DOHH2 (cell line): ENCODE data around the gene CDH12.
"Not testable (repeated sequence)": the region's sequence is repeated elsewhere in the genome, so short reads cannot be mapped to it uniquely, and the experiment has no call there.

Source experiments
- EZH2phosphoT487 ChIP-seq: fragments of 200-600 bp; sonication (generic); IDR thresholded peaks from 2 replicates; pipeline ENCODE4 v1.6.1; 2017; ENCODE audit warnings: borderline replicate concordance, mild to moderate bottlenecking, antibody characterized with exemption, low read length, moderate library complexity, mixed read lengths
- TF ChIP-seq, protein P1 (sequence below): fragments of 200-600 bp; sonication (generic); IDR thresholded peaks from one replicate; pipeline ENCODE4 v1.5.1; 2014; ENCODE audit warnings: antibody characterized with exemption, mild to moderate bottlenecking, low read depth, low read length; ENCODE audit not compliant: poor library complexity, severe bottlenecking

DNA sequence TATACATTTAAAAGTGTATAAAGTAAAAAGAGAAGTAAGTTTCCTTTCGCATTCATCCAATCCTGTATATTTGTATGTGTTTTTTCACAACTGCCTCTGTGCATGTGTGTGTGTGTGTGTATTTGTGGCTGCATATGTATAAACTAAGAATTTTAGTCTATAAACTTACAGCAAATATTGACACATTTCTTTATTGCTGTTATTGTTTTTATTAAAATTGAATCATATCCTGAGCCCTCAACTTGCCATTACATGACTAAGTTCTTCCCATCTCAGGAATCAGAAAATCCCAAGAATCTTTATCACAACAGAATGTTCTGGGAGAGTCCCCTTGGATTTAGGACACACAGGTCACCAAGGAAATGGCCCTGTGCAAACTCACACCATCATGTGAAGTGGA lies 712.7 kb downstream of the CDH12 start:
- TF ChIP-seq, protein P1, sequence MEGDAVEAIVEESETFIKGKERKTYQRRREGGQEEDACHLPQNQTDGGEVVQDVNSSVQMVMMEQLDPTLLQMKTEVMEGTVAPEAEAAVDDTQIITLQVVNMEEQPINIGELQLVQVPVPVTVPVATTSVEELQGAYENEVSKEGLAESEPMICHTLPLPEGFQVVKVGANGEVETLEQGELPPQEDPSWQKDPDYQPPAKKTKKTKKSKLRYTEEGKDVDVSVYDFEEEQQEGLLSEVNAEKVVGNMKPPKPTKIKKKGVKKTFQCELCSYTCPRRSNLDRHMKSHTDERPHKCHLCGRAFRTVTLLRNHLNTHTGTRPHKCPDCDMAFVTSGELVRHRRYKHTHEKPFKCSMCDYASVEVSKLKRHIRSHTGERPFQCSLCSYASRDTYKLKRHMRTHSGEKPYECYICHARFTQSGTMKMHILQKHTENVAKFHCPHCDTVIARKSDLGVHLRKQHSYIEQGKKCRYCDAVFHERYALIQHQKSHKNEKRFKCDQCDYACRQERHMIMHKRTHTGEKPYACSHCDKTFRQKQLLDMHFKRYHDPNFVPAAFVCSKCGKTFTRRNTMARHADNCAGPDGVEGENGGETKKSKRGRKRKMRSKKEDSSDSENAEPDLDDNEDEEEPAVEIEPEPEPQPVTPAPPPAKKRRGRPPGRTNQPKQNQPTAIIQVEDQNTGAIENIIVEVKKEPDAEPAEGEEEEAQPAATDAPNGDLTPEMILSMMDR, result not testable (repeated sequence)
- not testable (repeated sequence) for TF ChIP-seq EZH2phosphoT487
